ENCODE results near the gene SP5. TPM values are rescaled to one million over a fixed set of nuclear protein-coding genes. Genes with fewer than 3 reads are reported as not detected.

Gene SP5
- total and polyA plus RNA-seq, 2 donors (not counting 3 experiments of a cell fraction or from before 2014, with no cell fraction given): not detected

GRCh38 chr2:170737821-170738220, 22.7 kb downstream of the SP5 start:
- Histone ChIP-seq H3K27ac (ENCODE audit: insufficient read depth, low read depth, low read length) (no peak overlapping the region), H3K27me3 (ENCODE audit: control insufficient read depth in 2 of 2, insufficient read depth in 2 of 2, low read length in 2 of 2) (no peaks in the 10 kb centered on the region), H4K20me1 (replicated peaks; ENCODE audit: control insufficient read depth, extremely low read depth, insufficient read depth, low read length) (no peaks in the 10 kb centered on the region), H3K4me2 (ENCODE audit: insufficient read depth, low read length) (no peak overlapping the region), H3K4me3 (replicated peaks in 1 of 3; ENCODE audit: insufficient read depth in 1 of 3, low read depth in 1 of 3, low read length in 3 of 3) (no peak overlapping the region), H3K36me3 (ENCODE audit: control insufficient read depth in 2 of 2, extremely low read depth in 1 of 2, insufficient read depth in 2 of 2, low read length in 2 of 2) (no peaks in the 10 kb centered on the region), H3K9ac (replicated peaks; ENCODE audit: extremely low read depth, insufficient read depth, low read length) (no peak overlapping the region), H3K79me2 (ENCODE audit: control insufficient read depth, insufficient read depth, low read length) (no peaks in the 10 kb centered on the region), H2AFZ (ENCODE audit: low read depth, low read length) (no peak overlapping the region), H3K9me3 (replicated peaks; ENCODE audit: control insufficient read depth, insufficient read depth, low read length) (no peaks in the 10 kb centered on the region), H3K4me1 (ENCODE audit: control insufficient read depth, extremely low read depth, insufficient read depth, low read length) (no peaks in the 10 kb centered on the region), H3K9me1 (replicated peaks; ENCODE audit: control insufficient read depth, extremely low read depth, insufficient read depth, low read length) (no peaks in the 10 kb centered on the region)
- POLR2A ChIA-PET: no interaction called here
- no peak for DNase-seq (ENCODE audit: low read depth, low spot score)
- BruUV-seq (replicated peaks): no TSS peak
- dilution Hi-C loops (cut with MboI; ENCODE audit: extremely low pct_ligation_motif_present, low sequenced_read_pairs): no loop called here
- TF ChIP-seq POLR2A (IDR thresholded peaks at IDR 0.05; ENCODE audit: low read depth, low read length) (no peak), GATA2 (IDR thresholded peaks at IDR 0.05; ENCODE audit: insufficient read depth, insufficient read length, low read depth, low read length) (no peak), MYC (IDR thresholded peaks at IDR 0.05; ENCODE audit: low read depth, low read length) (no peak), JUN (IDR thresholded peaks at IDR 0.05; ENCODE audit: borderline replicate concordance, insufficient read depth, insufficient read length, low read depth) (no peak)
- TF ChIP-seq, protein P1, sequence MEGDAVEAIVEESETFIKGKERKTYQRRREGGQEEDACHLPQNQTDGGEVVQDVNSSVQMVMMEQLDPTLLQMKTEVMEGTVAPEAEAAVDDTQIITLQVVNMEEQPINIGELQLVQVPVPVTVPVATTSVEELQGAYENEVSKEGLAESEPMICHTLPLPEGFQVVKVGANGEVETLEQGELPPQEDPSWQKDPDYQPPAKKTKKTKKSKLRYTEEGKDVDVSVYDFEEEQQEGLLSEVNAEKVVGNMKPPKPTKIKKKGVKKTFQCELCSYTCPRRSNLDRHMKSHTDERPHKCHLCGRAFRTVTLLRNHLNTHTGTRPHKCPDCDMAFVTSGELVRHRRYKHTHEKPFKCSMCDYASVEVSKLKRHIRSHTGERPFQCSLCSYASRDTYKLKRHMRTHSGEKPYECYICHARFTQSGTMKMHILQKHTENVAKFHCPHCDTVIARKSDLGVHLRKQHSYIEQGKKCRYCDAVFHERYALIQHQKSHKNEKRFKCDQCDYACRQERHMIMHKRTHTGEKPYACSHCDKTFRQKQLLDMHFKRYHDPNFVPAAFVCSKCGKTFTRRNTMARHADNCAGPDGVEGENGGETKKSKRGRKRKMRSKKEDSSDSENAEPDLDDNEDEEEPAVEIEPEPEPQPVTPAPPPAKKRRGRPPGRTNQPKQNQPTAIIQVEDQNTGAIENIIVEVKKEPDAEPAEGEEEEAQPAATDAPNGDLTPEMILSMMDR (IDR thresholded peaks at IDR 0.05; ENCODE audit: extremely low read depth in 1 of 2, insufficient read depth in 1 of 2, low read depth in 1 of 2, low read length in 2 of 2): no peak
- TF ChIP-seq, protein P2, sequence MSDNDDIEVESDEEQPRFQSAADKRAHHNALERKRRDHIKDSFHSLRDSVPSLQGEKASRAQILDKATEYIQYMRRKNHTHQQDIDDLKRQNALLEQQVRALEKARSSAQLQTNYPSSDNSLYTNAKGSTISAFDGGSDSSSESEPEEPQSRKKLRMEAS (IDR thresholded peaks at IDR 0.05; ENCODE audit: insufficient read depth, insufficient read length): no peak
- FAIRE-seq: no peak
- CTCF ChIA-PET: interaction anchor here (0.9 kb wide), 1 partner anchor 328 kb away, joined by 4 read pairs; no protein-coding TSS in a partner anchor
- intact Hi-C loops (cut with micrococcal nuclease): no loop called here

DNA sequence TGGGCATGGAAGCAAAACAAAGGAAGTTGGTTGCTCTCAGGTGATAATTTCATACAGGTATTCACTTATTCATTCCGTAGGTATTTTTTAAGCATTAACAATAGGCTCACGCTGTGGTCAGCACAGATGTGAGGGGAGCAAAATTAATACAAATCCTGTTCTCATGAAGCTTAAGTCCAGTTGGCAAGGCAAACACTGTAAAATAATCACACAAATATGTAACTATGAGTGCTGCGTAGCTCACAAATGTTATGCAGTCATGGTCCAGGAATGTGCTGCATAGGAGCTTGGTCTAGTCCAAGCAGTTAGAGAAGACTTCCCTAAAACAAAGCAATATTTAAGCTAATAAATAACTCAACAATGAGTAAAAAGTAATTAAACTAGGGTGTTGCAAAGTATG, 23.9 kb downstream of the SP5 start:
- Histone ChIP-seq H3K9me1 (replicated peaks; ENCODE audit: control insufficient read depth, extremely low read depth, insufficient read depth, low read length) (no peaks in the 10 kb centered on the region), H3K36me3 (ENCODE audit: control insufficient read depth in 2 of 2, extremely low read depth in 1 of 2, insufficient read depth in 2 of 2, low read length in 2 of 2) (no peaks in the 10 kb centered on the region), H2AFZ (ENCODE audit: low read depth, low read length) (no peak overlapping the region), H3K9me3 (replicated peaks; ENCODE audit: control insufficient read depth, insufficient read depth, low read length) (no peaks in the 10 kb centered on the region), H4K20me1 (replicated peaks; ENCODE audit: control insufficient read depth, extremely low read depth, insufficient read depth, low read length) (no peaks in the 10 kb centered on the region), H3K27me3 (ENCODE audit: control insufficient read depth in 2 of 2, insufficient read depth in 2 of 2, low read length in 2 of 2) (no peaks in the 10 kb centered on the region), H3K4me1 (ENCODE audit: control insufficient read depth, extremely low read depth, insufficient read depth, low read length) (no peaks in the 10 kb centered on the region), H3K79me2 (ENCODE audit: control insufficient read depth, insufficient read depth, low read length) (no peaks in the 10 kb centered on the region), H3K4me2 (ENCODE audit: insufficient read depth, low read length) (no peak overlapping the region), H3K27ac (ENCODE audit: insufficient read depth, low read depth, low read length) (no peak overlapping the region), H3K9ac (replicated peaks; ENCODE audit: extremely low read depth, insufficient read depth, low read length) (no peak overlapping the region), H3K4me3 (replicated peaks in 1 of 3; ENCODE audit: insufficient read depth in 1 of 3, low read depth in 1 of 3, low read length in 3 of 3) (no peak overlapping the region)
- ChIA-PET POLR2A (no interaction called here), CTCF (interaction anchor here (1.5 kb wide), 1 partner anchor 330 kb away, joined by 4 read pairs; no protein-coding TSS in a partner anchor)
- dilution Hi-C loops (cut with MboI; ENCODE audit: extremely low pct_ligation_motif_present, low sequenced_read_pairs) (no loop called here), intact Hi-C loops (cut with micrococcal nuclease) (no loop called here)
- TF ChIP-seq EZH2 (IDR thresholded peaks at IDR 0.05; ENCODE audit: borderline replicate concordance, low read depth, low read length, severe bottlenecking): no peak
- no peak for TF ChIP-seq POLR2AphosphoS5 (IDR thresholded peaks at IDR 0.05; ENCODE audit: insufficient read depth, low read depth, low read length)
- TF ChIP-seq, protein P1 (IDR thresholded peaks at IDR 0.05; ENCODE audit: extremely low read depth in 1 of 2, insufficient read depth in 1 of 2, low read depth in 1 of 2, low read length in 2 of 2): no peak
- TF ChIP-seq, protein P2 (IDR thresholded peaks at IDR 0.05; ENCODE audit: insufficient read depth, insufficient read length): no peak
- no peak for TF ChIP-seq FOS (IDR thresholded peaks at IDR 0.05; ENCODE audit: borderline replicate concordance, insufficient read depth, low read length)
- no peak for TF ChIP-seq JUN (IDR thresholded peaks at IDR 0.05; ENCODE audit: borderline replicate concordance, insufficient read depth, insufficient read length, low read depth)
- TF ChIP-seq MYC (IDR thresholded peaks at IDR 0.05; ENCODE audit: low read depth, low read length): no peak
- TF ChIP-seq POLR2A (IDR thresholded peaks at IDR 0.05; ENCODE audit: low read depth, low read length): no peak
- no peak for TF ChIP-seq GATA2 (IDR thresholded peaks at IDR 0.05; ENCODE audit: insufficient read depth, insufficient read length, low read depth, low read length)
- BruUV-seq (replicated peaks): no TSS peak
- FAIRE-seq (no peak), DNase-seq (ENCODE audit: low read depth, low spot score) (no peak)

Data from endothelial cell of umbilical vein (primary cell).